Neuronal stem cell (in vitro differentiated cells): ENCODE results near the gene CLDN6.

Experiments used
- DNase-seq: peaks from one replicate; pipeline ENCODE4 v3.0.0-alpha.2; 2013; ENCODE audit warnings: low spot score
- H2AFZ ChIP-seq: one replicate; pipeline ENCODE4 v1.6.1; 2013; ENCODE audit warnings: mild to moderate bottlenecking, low read length, inconsistent platforms
- H2AK5ac ChIP-seq: 2 replicates; pipeline ENCODE4 v1.6.1; 2013; ENCODE audit warnings: low read depth, mild to moderate bottlenecking, inconsistent platforms, low read length, moderate library complexity, mixed read lengths
- H2BK120ac ChIP-seq: 2 replicates; pipeline ENCODE4 v1.6.1; 2013; ENCODE audit warnings: low read depth, mild to moderate bottlenecking, inconsistent platforms, low read length, moderate library complexity, mixed read lengths
- H2BK12ac ChIP-seq: one replicate; pipeline ENCODE4 v1.6.1; 2013; ENCODE audit warnings: low read length, inconsistent platforms
- H2BK15ac ChIP-seq: 2 replicates; pipeline ENCODE4 v1.6.1; 2013; ENCODE audit warnings: mild to moderate bottlenecking, low read length, inconsistent platforms, mixed read lengths
- H2BK5ac ChIP-seq: one replicate; pipeline ENCODE4 v1.6.1; 2013; ENCODE audit warnings: inconsistent platforms, mild to moderate bottlenecking, low read length, moderate library complexity
- H3K14ac ChIP-seq: one replicate; pipeline ENCODE4 v1.6.1; 2013; ENCODE audit warnings: low read length, inconsistent platforms
- H3K18ac ChIP-seq: 2 replicates; pipeline ENCODE4 v1.6.1; 2013; ENCODE audit warnings: low read length, inconsistent platforms
- H3K23ac ChIP-seq: 2 replicates; pipeline ENCODE4 v1.6.1; 2013; ENCODE audit warnings: low read depth, mild to moderate bottlenecking, mixed read lengths, low read length, inconsistent platforms; ENCODE audit not compliant: poor library complexity
- H3K27ac ChIP-seq: replicated peaks from 3 replicates; pipeline ENCODE4 v1.5.1; 2013; ENCODE audit warnings: low read length, inconsistent platforms
- H3K27me3 ChIP-seq, 3 experiments: 2 replicates each; pipeline ENCODE4 v1.6.1; 2013; ENCODE audit warnings: low read length in 3 of 3, mild to moderate bottlenecking in 2 of 3, inconsistent platforms in 1 of 3, low read depth in 1 of 3, mixed read lengths in 1 of 3, moderate library complexity in 1 of 3; ENCODE audit not compliant: control insufficient read depth in 3 of 3, insufficient read depth in 3 of 3
- H3K36me3 ChIP-seq, 2 donors: replicated peaks in 1 of 2; 2 replicates each; pipeline ENCODE4 v1.6.1; 2013; ENCODE audit warnings: low read length in 2 of 2; ENCODE audit not compliant: control insufficient read depth in 2 of 2, insufficient read depth in 2 of 2
- H3K4ac ChIP-seq: 2 replicates; pipeline ENCODE4 v1.6.1; 2013; ENCODE audit warnings: inconsistent platforms, mild to moderate bottlenecking, low read length, moderate library complexity
- H3K4me1 ChIP-seq, 2 donors: 1 replicate in 1 of 2; 2 replicates in 1 of 2; pipeline ENCODE4 v1.6.1; 2013; ENCODE audit warnings: low read length in 2 of 2, low read depth in 1 of 2; ENCODE audit not compliant: control insufficient read depth in 2 of 2, insufficient read depth in 1 of 2
- H3K4me2 ChIP-seq: one replicate; pipeline ENCODE4 v1.6.1; 2013; ENCODE audit warnings: mild to moderate bottlenecking, low read length, inconsistent platforms; ENCODE audit not compliant: insufficient read depth, poor library complexity, severe bottlenecking
- H3K4me3 ChIP-seq, 2 donors: 2 replicates each; pipeline ENCODE4 v1.5.1; 2013; ENCODE audit warnings: low read length in 2 of 2, mild to moderate bottlenecking in 2 of 2, inconsistent platforms in 1 of 2, moderate library complexity in 1 of 2
- H3K79me1 ChIP-seq: one replicate; pipeline ENCODE4 v1.6.1; 2013; ENCODE audit warnings: low read depth, mild to moderate bottlenecking, inconsistent platforms, low read length, moderate library complexity
- H3K9ac ChIP-seq: one replicate; pipeline ENCODE4 v1.6.1; 2013; ENCODE audit warnings: mild to moderate bottlenecking, low read depth, low read length, inconsistent platforms; ENCODE audit not compliant: poor library complexity
- H3K9me3 ChIP-seq, 2 donors: replicated peaks in 1 of 2; 2 replicates each; pipeline versions ENCODE3 to v1.6.1; 2013; ENCODE audit warnings: low read length in 2 of 2, mild to moderate bottlenecking in 2 of 2, inconsistent platforms in 1 of 2, low read depth in 1 of 2, mixed read lengths in 1 of 2, moderate library complexity in 1 of 2; ENCODE audit not compliant: control insufficient read depth in 2 of 2, insufficient read depth in 1 of 2
- H4K8ac ChIP-seq: one replicate; pipeline ENCODE4 v1.6.1; 2013; ENCODE audit warnings: low read depth, mild to moderate bottlenecking, inconsistent platforms, low read length, moderate library complexity
- H4K91ac ChIP-seq: one replicate; pipeline ENCODE4 v1.6.1; 2013; ENCODE audit warnings: low read length, low read depth, mild to moderate bottlenecking, inconsistent platforms; ENCODE audit not compliant: poor library complexity
- WGBS, 2 donors: extraction: QIAGEN DNeasy Blood & Tissue Kit; methylation state at CpG; one replicate each; pipeline ENCODE4 v1.1.7; 2013; ENCODE audit warnings: missing lambda C conversion rate in 2 of 2, mixed read lengths in 1 of 2; ENCODE audit not compliant: insufficient read length in 2 of 2, insufficient replicate concordance in 1 of 2; ENCODE audit errors: extremely low coverage in 2 of 2; 5-methylcytosine and 5-hydroxymethylcytosine counted together

The CLDN6 gene

GRCh38 chr16:3022684-3023414 lies 4.9 kb upstream of the CLDN6 start:
- Histone ChIP-seq H3K9ac (peak overlapping the region; percentile 60), H2AFZ (peak overlapping the region; percentile 95), H3K4me3 (peak overlapping the region; percentile 66 to 82), H4K91ac (no peak overlapping the region), H2BK5ac (peak overlapping the region; percentile 71), H3K18ac (peak overlapping the region; percentile 98), H2BK12ac (no peak overlapping the region), H3K4ac (no peak overlapping the region), H2AK5ac (peak overlapping the region; percentile 98), H3K79me1 (peaks cover 5% of the 10 kb centered on the region), H3K9me3 (no peaks in the 10 kb centered on the region), H3K27me3 (peaks cover 0 to 5% (median 0%) of the 10 kb centered on the region in 3 experiments), H3K36me3 (peaks cover 9 to 25% of the 10 kb centered on the region in 2 donors), H3K23ac (peak overlapping the region; percentile 45), H3K14ac (no peak overlapping the region), H3K27ac (peak overlapping the region; percentile 49), H4K8ac (no peak overlapping the region), H2BK15ac (peak overlapping the region; percentile 34), H3K4me2 (peak overlapping the region; percentile 100), H3K4me1 (peaks cover 25% of the 10 kb centered on the region in 2 donors), H2BK120ac (peak overlapping the region; percentile 64)
- WGBS, 2 donors, result no CpG with 5 or more reads among the region's 8 CpGs
- DNase-seq, result no peak

DNA sequence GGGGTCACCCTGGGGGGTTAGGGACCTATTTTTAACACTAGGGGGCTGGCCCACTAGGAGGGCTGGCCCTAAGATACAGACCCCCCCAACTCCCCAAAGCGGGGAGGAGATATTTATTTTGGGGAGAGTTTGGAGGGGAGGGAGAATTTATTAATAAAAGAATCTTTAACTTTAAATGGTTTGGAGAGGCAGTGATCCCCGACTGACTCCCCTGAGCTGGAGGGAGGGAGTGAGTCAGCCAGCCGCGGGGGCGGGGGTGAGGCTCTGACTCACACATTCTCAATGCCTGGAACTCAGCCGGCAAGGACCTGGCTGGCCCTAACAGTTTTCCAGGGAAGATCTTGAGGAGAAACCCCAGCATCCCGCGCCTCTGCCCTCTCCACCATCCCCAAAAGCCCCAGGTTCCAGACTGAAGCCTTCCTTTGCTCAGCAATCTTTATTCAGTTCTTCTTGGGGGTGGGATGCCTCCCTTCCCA lies 4.3 kb upstream of the CLDN6 start:
- no peak overlapping the region for H3K14ac ChIP-seq
- peak overlapping the region; percentile 100 for H3K4me2 ChIP-seq
- no peak overlapping the region for H3K23ac ChIP-seq
- peaks cover 25% of the 10 kb centered on the region in 2 donors for H3K4me1 ChIP-seq
- peak overlapping the region; percentile 82 for H2BK5ac ChIP-seq
- no peak overlapping the region for H4K91ac ChIP-seq
- peak overlapping the region; percentile 98 for H3K18ac ChIP-seq
- no CpG with 5 or more reads among the region's 8 CpGs for WGBS, 2 donors
- no peak overlapping the region for H4K8ac ChIP-seq
- H2AK5ac ChIP-seq, result no peak overlapping the region
- no peaks in the 10 kb centered on the region for H3K9me3 ChIP-seq
- no peak overlapping the region for H2AFZ ChIP-seq
- peak overlapping the region; percentile 86 for H3K9ac ChIP-seq
- H3K4me3 ChIP-seq, result peak overlapping the region; percentile 51 to 91
- H2BK12ac ChIP-seq, result peak overlapping the region; percentile 100
- H3K36me3 ChIP-seq, result peaks cover 9 to 19% of the 10 kb centered on the region in 2 donors
- no peak overlapping the region for H3K4ac ChIP-seq
- peak overlapping the region; percentile 92 for H3K27ac ChIP-seq
- peak overlapping the region; percentile 90 for H2BK120ac ChIP-seq
- peaks cover 0 to 8% (median under 1%) of the 10 kb centered on the region in 3 experiments for H3K27me3 ChIP-seq
- H3K79me1 ChIP-seq, result peaks cover 8% of the 10 kb centered on the region
- DNase-seq, result peak; percentile 73
- no peak overlapping the region for H2BK15ac ChIP-seq

- Histone ChIP-seq H2AK5ac (peak overlapping the region; percentile 81), H2BK12ac (peak overlapping the region; percentile 100), H3K4me1 (peaks cover 25 to 29% of the 10 kb centered on the region in 2 donors), H3K27me3 (peaks cover 0 to 13% (median 5%) of the 10 kb centered on the region in 3 experiments), H3K14ac (peak overlapping the region; percentile 89), H3K36me3 (peaks cover 5 to 13% of the 10 kb centered on the region in 2 donors), H4K8ac (no peak overlapping the region), H2BK120ac (peak overlapping the region; percentile 90), H2AFZ (peak overlapping the region; percentile 93), H4K91ac (no peak overlapping the region), H3K9ac (peak overlapping the region; percentile 91), H3K27ac (peak overlapping the region; percentile 92), H2BK5ac (peak overlapping the region; percentile 82), H3K4me3 (peak overlapping the region; percentile 51 to 91), H3K79me1 (peaks cover 9% of the 10 kb centered on the region), H3K18ac (peak overlapping the region; percentile 98), H3K9me3 (no peaks in the 10 kb centered on the region), H3K23ac (peak overlapping the region; percentile 97), H3K4ac (peak overlapping the region; percentile 9), H2BK15ac (peak overlapping the region; percentile 96), H3K4me2 (peak overlapping the region; percentile 100)
- WGBS, 2 donors, result no CpG with 5 or more reads among the region's 25 CpGs
- peak; percentile 89 for DNase-seq
Observed at GRCh38 chr16:3021449-3022207, 3.6 kb upstream of the CLDN6 start.
